GM12864 (cell line): ENCODE results near the gene PSMA4.
A peak's percentile ranks its signal among the peaks of the same experiment; 100 is the strongest.

Experiments
- DNase-seq: peaks from one replicate; pipeline ENCODE4 v3.0.0-alpha.2; 2011; ENCODE audit warnings: low read depth
- H3K4me3 ChIP-seq: 2 replicates; pipeline ENCODE4 v1.5.1; 2011; ENCODE audit warnings: mild to moderate bottlenecking, low read depth, low read length, control low read depth
- TF ChIP-seq, protein P1 (sequence below): IDR thresholded peaks from 2 replicates; pipeline ENCODE4 v1.5.1; 2011; ENCODE audit warnings: low read depth, mild to moderate bottlenecking, moderate library complexity, low read length, control low read depth, inconsistent platforms; ENCODE audit errors: missing control alignments

PSMA4 gene

GRCh38 chr15:78540141-78540870, at the start of gene PSMA4:
PSMA4 (plus strand) TSS chr15:78540444; CDS start chr15:78541928, 1,484 bp downstream.
- peak within 1 kb of the TSS; percentile 95 for H3K4me3 ChIP-seq
- TF ChIP-seq, protein P1, sequence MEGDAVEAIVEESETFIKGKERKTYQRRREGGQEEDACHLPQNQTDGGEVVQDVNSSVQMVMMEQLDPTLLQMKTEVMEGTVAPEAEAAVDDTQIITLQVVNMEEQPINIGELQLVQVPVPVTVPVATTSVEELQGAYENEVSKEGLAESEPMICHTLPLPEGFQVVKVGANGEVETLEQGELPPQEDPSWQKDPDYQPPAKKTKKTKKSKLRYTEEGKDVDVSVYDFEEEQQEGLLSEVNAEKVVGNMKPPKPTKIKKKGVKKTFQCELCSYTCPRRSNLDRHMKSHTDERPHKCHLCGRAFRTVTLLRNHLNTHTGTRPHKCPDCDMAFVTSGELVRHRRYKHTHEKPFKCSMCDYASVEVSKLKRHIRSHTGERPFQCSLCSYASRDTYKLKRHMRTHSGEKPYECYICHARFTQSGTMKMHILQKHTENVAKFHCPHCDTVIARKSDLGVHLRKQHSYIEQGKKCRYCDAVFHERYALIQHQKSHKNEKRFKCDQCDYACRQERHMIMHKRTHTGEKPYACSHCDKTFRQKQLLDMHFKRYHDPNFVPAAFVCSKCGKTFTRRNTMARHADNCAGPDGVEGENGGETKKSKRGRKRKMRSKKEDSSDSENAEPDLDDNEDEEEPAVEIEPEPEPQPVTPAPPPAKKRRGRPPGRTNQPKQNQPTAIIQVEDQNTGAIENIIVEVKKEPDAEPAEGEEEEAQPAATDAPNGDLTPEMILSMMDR = no peak
- peak; percentile 69 for DNase-seq

GRCh38 chr15:78492872-78493271, 47.4 kb upstream of the PSMA4 start:
- TF ChIP-seq, protein P1 = no peak
- H3K4me3 ChIP-seq = no peak overlapping the region
- no peak for DNase-seq

GRCh38 chr15:78501857-78502256, 38.4 kb upstream of the PSMA4 start:
- TF ChIP-seq, protein P1 = no peak
- no peak overlapping the region for H3K4me3 ChIP-seq
- DNase-seq = no peak

DNA sequence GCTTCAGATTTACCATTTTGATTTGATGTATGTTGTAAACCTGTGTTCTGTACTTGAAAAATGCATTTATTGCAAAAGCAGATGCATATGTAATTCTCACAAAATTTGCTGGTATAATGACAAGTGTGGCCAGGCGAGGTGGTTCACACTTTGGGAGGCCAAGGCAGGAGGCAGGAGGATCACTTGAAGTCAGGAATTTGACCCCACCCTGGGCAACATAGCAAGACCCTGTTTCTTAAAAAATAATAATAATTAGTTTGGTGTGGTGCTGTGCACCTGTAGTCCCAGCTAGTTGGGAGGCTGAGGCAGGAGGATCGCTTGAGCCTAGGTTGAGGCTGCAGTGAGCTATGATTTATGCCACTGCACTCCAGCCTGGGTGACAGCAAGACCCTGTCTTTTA, 37.6 kb upstream of the PSMA4 start:
- no peak for DNase-seq
- TF ChIP-seq, protein P1 = no peak
- no peak overlapping the region for H3K4me3 ChIP-seq

- TF ChIP-seq, protein P1 = peak; percentile 20
- peak; percentile 65 for DNase-seq
- peak within 1 kb of the TSS; percentile 71 for H3K4me3 ChIP-seq
Measured at GRCh38 chr15:78506971-78507830, 33.0 kb upstream of the PSMA4 start, which contains the start of gene HYKK. HYKK (plus strand) TSS chr15:78507577; CDS start chr15:78513089, 5,512 bp downstream.

DNA sequence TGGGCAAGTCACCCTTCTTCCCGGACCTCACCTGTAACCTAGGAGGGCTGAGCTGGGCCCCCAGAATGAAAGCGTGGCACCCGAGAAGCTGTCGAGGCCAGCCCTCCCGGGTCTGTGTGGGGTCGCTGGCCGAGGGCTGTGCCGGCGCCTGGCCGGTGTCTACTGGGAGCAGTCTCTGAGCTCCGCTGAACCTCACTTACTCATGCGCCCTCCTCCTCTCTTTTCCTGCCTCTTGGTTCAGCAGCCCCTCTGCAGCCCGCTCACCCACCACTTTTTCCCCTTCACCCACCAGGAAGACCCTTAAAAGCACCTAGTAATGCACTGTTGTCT, 32.4 kb upstream of the PSMA4 start:
- DNase-seq = no peak
- TF ChIP-seq, protein P1 = no peak
- H3K4me3 ChIP-seq = peak overlapping the region; percentile 71
